ENCODE measurements around the gene R3HDM2. TPM values are rescaled to one million over a fixed set of nuclear protein-coding genes. Genes with fewer than 3 reads are reported as not detected.
"Not testable (repeated sequence)": the region's sequence is repeated elsewhere in the genome, so short reads cannot be mapped to it uniquely, and the experiment has no call there.

R3HDM2 gene
- total and polyA plus RNA-seq, 8 donors, result 14.5 to 39.8 (median 24.4) TPM

- DNase-seq, result no peak
- TF ChIP-seq, protein P1, sequence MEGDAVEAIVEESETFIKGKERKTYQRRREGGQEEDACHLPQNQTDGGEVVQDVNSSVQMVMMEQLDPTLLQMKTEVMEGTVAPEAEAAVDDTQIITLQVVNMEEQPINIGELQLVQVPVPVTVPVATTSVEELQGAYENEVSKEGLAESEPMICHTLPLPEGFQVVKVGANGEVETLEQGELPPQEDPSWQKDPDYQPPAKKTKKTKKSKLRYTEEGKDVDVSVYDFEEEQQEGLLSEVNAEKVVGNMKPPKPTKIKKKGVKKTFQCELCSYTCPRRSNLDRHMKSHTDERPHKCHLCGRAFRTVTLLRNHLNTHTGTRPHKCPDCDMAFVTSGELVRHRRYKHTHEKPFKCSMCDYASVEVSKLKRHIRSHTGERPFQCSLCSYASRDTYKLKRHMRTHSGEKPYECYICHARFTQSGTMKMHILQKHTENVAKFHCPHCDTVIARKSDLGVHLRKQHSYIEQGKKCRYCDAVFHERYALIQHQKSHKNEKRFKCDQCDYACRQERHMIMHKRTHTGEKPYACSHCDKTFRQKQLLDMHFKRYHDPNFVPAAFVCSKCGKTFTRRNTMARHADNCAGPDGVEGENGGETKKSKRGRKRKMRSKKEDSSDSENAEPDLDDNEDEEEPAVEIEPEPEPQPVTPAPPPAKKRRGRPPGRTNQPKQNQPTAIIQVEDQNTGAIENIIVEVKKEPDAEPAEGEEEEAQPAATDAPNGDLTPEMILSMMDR (IDR thresholded peaks at IDR 0.05), result no peak
- Histone ChIP-seq H3K4me3 (peak overlapping the region; percentile 28 to 68 (median 54)), H3K27ac (peak overlapping the region; percentile 67 to 96 (median 87)), H3K36me3 (no peaks in the 10 kb centered on the region), H3K9me3 (no peaks in the 10 kb centered on the region), H3K27me3 (no peaks in the 10 kb centered on the region), H3K4me1 (peaks cover 0 to 7% (median 6%) of the 10 kb centered on the region in 3 donors)
- no peak for FAIRE-seq
- 28 to 29% methylated on average over 9 of the region's 9 CpGs for WGBS, 2 donors
- ATAC-seq, result no peak
- intact Hi-C loops (cut with DNase I), result no loop called here
Observed at GRCh38 chr12:57429473-57430111, 1.3 kb downstream of the R3HDM2 start.

DNA sequence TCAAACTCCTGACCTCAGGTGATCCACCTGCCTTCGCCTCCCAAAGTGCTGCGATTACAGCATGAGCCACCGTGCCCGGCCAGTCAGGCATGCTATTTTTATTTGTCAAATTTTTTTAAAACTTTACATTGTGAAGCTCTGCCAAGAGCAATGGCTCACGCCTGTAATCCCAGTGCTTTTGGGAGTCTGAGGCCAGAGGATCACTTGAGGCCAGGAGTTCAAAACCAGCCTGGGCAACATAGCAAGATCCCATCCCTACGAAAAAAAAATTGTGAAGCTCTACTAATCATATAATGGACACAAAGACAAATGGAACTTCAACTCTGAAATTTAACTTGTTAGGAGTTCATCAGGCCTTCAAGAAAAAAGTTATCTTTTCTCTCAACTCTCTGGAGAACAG, 1.9 kb downstream of the R3HDM2 start:
- H3K27ac ChIP-seq, result no peak overlapping the region
- peaks cover 0 to 7% (median 6%) of the 10 kb centered on the region in 3 donors for H3K4me1 ChIP-seq
- H3K27me3 ChIP-seq, result no peaks in the 10 kb centered on the region
- intact Hi-C loops (cut with DNase I), result no loop called here
- FAIRE-seq (no peak), ATAC-seq (no peak), DNase-seq (no peak)
- no peaks in the 10 kb centered on the region for H3K36me3 ChIP-seq
- WGBS, 2 donors, result 66 to 74% methylated on average over 6 of the region's 6 CpGs
- no peaks in the 10 kb centered on the region for H3K9me3 ChIP-seq
- peak overlapping the region in 1 of 4 donors; percentile 68 for H3K4me3 ChIP-seq
- TF ChIP-seq, protein P1 (IDR thresholded peaks at IDR 0.05), result no peak

- H3K4me3 ChIP-seq; H3K9me3 ChIP-seq; ATAC-seq; H3K4me1 ChIP-seq; FAIRE-seq; H3K27me3 ChIP-seq; DNase-seq; H3K27ac ChIP-seq; intact Hi-C loops (cut with DNase I); H3K36me3 ChIP-seq: not testable (repeated sequence)
- WGBS, 2 donors, result 95 to 97% methylated on average over 10 of the region's 10 CpGs
Observed at GRCh38 chr12:57426948-57427347, 3.9 kb downstream of the R3HDM2 start.

DNA sequence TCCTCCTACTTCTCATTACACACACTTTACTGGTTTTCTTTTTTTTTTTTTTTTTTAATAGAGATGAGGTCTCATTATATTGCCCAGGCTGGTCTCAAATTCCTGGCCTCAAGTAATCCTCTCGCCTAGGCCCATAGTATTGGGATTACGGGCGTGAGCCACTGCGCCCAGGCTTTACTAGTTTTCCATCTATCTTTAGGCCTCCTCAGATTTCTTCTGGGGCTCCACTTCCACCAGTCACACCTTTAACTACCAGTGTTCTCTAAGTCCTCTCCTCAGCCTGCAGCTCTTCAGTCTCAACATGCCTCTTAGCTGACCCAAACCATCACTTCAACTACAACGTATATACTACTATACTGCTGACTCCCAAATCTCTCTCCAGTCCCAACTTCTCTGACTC, 10.4 kb downstream of the R3HDM2 start:
- H3K36me3 ChIP-seq, result no peaks in the 10 kb centered on the region
- no peak overlapping the region for H3K27ac ChIP-seq
- H3K4me1 ChIP-seq, result peaks cover 0 to 2% (median 0%) of the 10 kb centered on the region in 3 donors
- DNase-seq (no peak), FAIRE-seq (no peak), ATAC-seq (no peak)
- intact Hi-C loops (cut with DNase I), result no loop called here
- no peak overlapping the region for H3K4me3 ChIP-seq
- TF ChIP-seq, protein P1 (IDR thresholded peaks at IDR 0.05), result no peak
- H3K27me3 ChIP-seq, result no peaks in the 10 kb centered on the region
- 97% methylated on average over 5 of the region's 5 CpGs for WGBS, 2 donors
- no peaks in the 10 kb centered on the region for H3K9me3 ChIP-seq

- no peak overlapping the region for H3K27ac ChIP-seq
- no peak for ATAC-seq
- WGBS, 2 donors, result 96 to 97% methylated on average over 2 of the region's 2 CpGs
- no peaks in the 10 kb centered on the region for H3K36me3 ChIP-seq
- H3K4me3 ChIP-seq, result no peak overlapping the region
- H3K27me3 ChIP-seq, result no peaks in the 10 kb centered on the region
- FAIRE-seq, result no peak
- intact Hi-C loops (cut with DNase I), result no loop called here
- no peak for DNase-seq
- TF ChIP-seq, protein P1 (IDR thresholded peaks at IDR 0.05), result no peak
- H3K9me3 ChIP-seq, result no peaks in the 10 kb centered on the region
- H3K4me1 ChIP-seq, result peaks cover 0 to 2% (median 0%) of the 10 kb centered on the region in 3 donors
Observed at GRCh38 chr12:57419495-57419894, 11.3 kb downstream of the R3HDM2 start.
